ENCODE results near the gene KIF6. TPM values are rescaled to one million over a fixed set of nuclear protein-coding genes. Genes with fewer than 3 reads are reported as not detected.
A peak's percentile ranks its signal among the peaks of the same experiment; 100 is the strongest.

The KIF6 gene
- total RNA-seq, 1 donor from 2014 or later = 2.0 TPM

GRCh38 chr6:39348740-39349139 is 376.5 kb downstream of the KIF6 start:
- no peaks in the 10 kb centered on the region for H3K4me1 ChIP-seq (ENCODE audit: insufficient read depth, low read length)
- no peaks in the 10 kb centered on the region for H3K79me2 ChIP-seq (ENCODE audit: insufficient read depth, low read length)
- no peaks in the 10 kb centered on the region for H3K36me3 Mint-ChIP-seq (ENCODE audit: low read depth, unreplicated experiment)
- H4K20me1 ChIP-seq (ENCODE audit: insufficient read depth, low read length) = no peaks in the 10 kb centered on the region
- H3K4me1 Mint-ChIP-seq (ENCODE audit: low read depth, unreplicated experiment) = no peaks in the 10 kb centered on the region
- peaks cover 32% of the 10 kb centered on the region for H3K27me3 Mint-ChIP-seq (ENCODE audit: low read depth, unreplicated experiment)
- H3K27ac ChIP-seq (ENCODE audit: low read depth, low read length) = no peak overlapping the region
- H3K27ac Mint-ChIP-seq (ENCODE audit: unreplicated experiment) = no peak overlapping the region
- no peak overlapping the region for H3K4me3 Mint-ChIP-seq (ENCODE audit: unreplicated experiment)
- H2AFZ ChIP-seq (ENCODE audit: low read depth, low read length) = no peak overlapping the region
- no peak for DNase-seq (ENCODE audit: low read depth)
- peaks cover 2% of the 10 kb centered on the region for H3K9me3 Mint-ChIP-seq (ENCODE audit: unreplicated experiment)
- TF ChIP-seq EZH2 (IDR thresholded peaks at IDR 0.05; ENCODE audit: insufficient read depth, low read length) (no peak), CTCF (IDR thresholded peaks at IDR 0.05; ENCODE audit: insufficient read depth, low read depth, low read length) (no peak)
- H3K9me3 ChIP-seq (ENCODE audit: insufficient read depth, low read depth, low read length) = no peaks in the 10 kb centered on the region
- no peak overlapping the region for H3K4me3 ChIP-seq (ENCODE audit: insufficient read depth, low read depth, low read length)
- no peak overlapping the region for H3K9ac ChIP-seq (ENCODE audit: low read length)
- no peaks in the 10 kb centered on the region for H3K27me3 ChIP-seq (ENCODE audit: insufficient read depth, low read length)
- no peak for FAIRE-seq
- H3K36me3 ChIP-seq (ENCODE audit: insufficient read depth, low read length) = no peaks in the 10 kb centered on the region
- no peak overlapping the region for H3K4me2 ChIP-seq (ENCODE audit: low read length)

GRCh38 chr6:39347906-39348585 is 377.2 kb downstream of the KIF6 start:
- H3K4me3 Mint-ChIP-seq (ENCODE audit: unreplicated experiment) = no peak overlapping the region
- H2AFZ ChIP-seq (ENCODE audit: low read depth, low read length) = no peak overlapping the region
- peaks cover 32% of the 10 kb centered on the region for H3K27me3 Mint-ChIP-seq (ENCODE audit: low read depth, unreplicated experiment)
- H3K9me3 Mint-ChIP-seq (ENCODE audit: unreplicated experiment) = peaks cover 2% of the 10 kb centered on the region
- H3K4me1 Mint-ChIP-seq (ENCODE audit: low read depth, unreplicated experiment) = no peaks in the 10 kb centered on the region
- no peaks in the 10 kb centered on the region for H3K4me1 ChIP-seq (ENCODE audit: insufficient read depth, low read length)
- H3K27ac Mint-ChIP-seq (ENCODE audit: unreplicated experiment) = no peak overlapping the region
- FAIRE-seq (peak; percentile 72), DNase-seq (ENCODE audit: low read depth) (peak; percentile 20)
- H4K20me1 ChIP-seq (ENCODE audit: insufficient read depth, low read length) = no peaks in the 10 kb centered on the region
- H3K27me3 ChIP-seq (ENCODE audit: insufficient read depth, low read length) = no peaks in the 10 kb centered on the region
- H3K4me3 ChIP-seq (ENCODE audit: insufficient read depth, low read depth, low read length) = no peak overlapping the region
- no peak overlapping the region for H3K9ac ChIP-seq (ENCODE audit: low read length)
- H3K79me2 ChIP-seq (ENCODE audit: insufficient read depth, low read length) = no peaks in the 10 kb centered on the region
- H3K9me3 ChIP-seq (ENCODE audit: insufficient read depth, low read depth, low read length) = no peaks in the 10 kb centered on the region
- no peak overlapping the region for H3K27ac ChIP-seq (ENCODE audit: low read depth, low read length)
- H3K4me2 ChIP-seq (ENCODE audit: low read length) = no peak overlapping the region
- no peak for TF ChIP-seq EZH2 (IDR thresholded peaks at IDR 0.05; ENCODE audit: insufficient read depth, low read length)
- peak; percentile 91 for TF ChIP-seq CTCF (IDR thresholded peaks at IDR 0.05; ENCODE audit: insufficient read depth, low read depth, low read length)
- H3K36me3 ChIP-seq (ENCODE audit: insufficient read depth, low read length) = no peaks in the 10 kb centered on the region
- no peaks in the 10 kb centered on the region for H3K36me3 Mint-ChIP-seq (ENCODE audit: low read depth, unreplicated experiment)

- FAIRE-seq = no peak
- H3K27me3 Mint-ChIP-seq (ENCODE audit: low read depth, unreplicated experiment) = peaks cover 32% of the 10 kb centered on the region
Observed at GRCh38 chr6:39347206-39347605, 378.0 kb downstream of the KIF6 start.

More at GRCh38 chr6:39347206-39347605, 378.0 kb downstream of the KIF6 start:
- no peaks in the 10 kb centered on the region for H3K4me1 Mint-ChIP-seq (ENCODE audit: low read depth, unreplicated experiment)
- H3K27ac Mint-ChIP-seq (ENCODE audit: unreplicated experiment) = no peak overlapping the region
- no peak overlapping the region for H3K9ac ChIP-seq (ENCODE audit: low read length)
- H3K4me2 ChIP-seq (ENCODE audit: low read length) = no peak overlapping the region
- H3K9me3 ChIP-seq (ENCODE audit: insufficient read depth, low read depth, low read length) = no peaks in the 10 kb centered on the region
- H4K20me1 ChIP-seq (ENCODE audit: insufficient read depth, low read length) = no peaks in the 10 kb centered on the region
- TF ChIP-seq CTCF (IDR thresholded peaks at IDR 0.05; ENCODE audit: insufficient read depth, low read depth, low read length) (no peak), EZH2 (IDR thresholded peaks at IDR 0.05; ENCODE audit: insufficient read depth, low read length) (no peak)
- no peak overlapping the region for H3K27ac ChIP-seq (ENCODE audit: low read depth, low read length)
- H3K36me3 ChIP-seq (ENCODE audit: insufficient read depth, low read length) = no peaks in the 10 kb centered on the region
- no peaks in the 10 kb centered on the region for H3K27me3 ChIP-seq (ENCODE audit: insufficient read depth, low read length)
- DNase-seq (ENCODE audit: low read depth) = no peak
- H3K4me1 ChIP-seq (ENCODE audit: insufficient read depth, low read length) = no peaks in the 10 kb centered on the region
- no peak overlapping the region for H3K4me3 ChIP-seq (ENCODE audit: insufficient read depth, low read depth, low read length)
- H2AFZ ChIP-seq (ENCODE audit: low read depth, low read length) = no peak overlapping the region
- H3K9me3 Mint-ChIP-seq (ENCODE audit: unreplicated experiment) = peaks cover 2% of the 10 kb centered on the region
- no peak overlapping the region for H3K4me3 Mint-ChIP-seq (ENCODE audit: unreplicated experiment)
- H3K36me3 Mint-ChIP-seq (ENCODE audit: low read depth, unreplicated experiment) = no peaks in the 10 kb centered on the region
- H3K79me2 ChIP-seq (ENCODE audit: insufficient read depth, low read length) = no peaks in the 10 kb centered on the region
